Astrocyte (in vitro differentiated cells and primary cell): Measurements from ENCODE around the gene NDUFB7.

Source experiments
- EZH2 ChIP-seq: IDR thresholded peaks from 2 replicates; pipeline ENCODE4 v1.6.1; 2012; ENCODE audit warnings: mild to moderate bottlenecking, low read length, inconsistent platforms; ENCODE audit not compliant: insufficient read depth
- TF ChIP-seq, protein P1 (sequence below): IDR thresholded peaks from 2 replicates; pipeline ENCODE4 v1.5.1; 2011; ENCODE audit warnings: low read depth, mild to moderate bottlenecking, inconsistent platforms, low read length, moderate library complexity; ENCODE audit not compliant: insufficient read depth

GRCh38 chr19:14517446-14517839 lies 54.4 kb downstream of the NDUFB7 start:
- TF ChIP-seq, protein P1, sequence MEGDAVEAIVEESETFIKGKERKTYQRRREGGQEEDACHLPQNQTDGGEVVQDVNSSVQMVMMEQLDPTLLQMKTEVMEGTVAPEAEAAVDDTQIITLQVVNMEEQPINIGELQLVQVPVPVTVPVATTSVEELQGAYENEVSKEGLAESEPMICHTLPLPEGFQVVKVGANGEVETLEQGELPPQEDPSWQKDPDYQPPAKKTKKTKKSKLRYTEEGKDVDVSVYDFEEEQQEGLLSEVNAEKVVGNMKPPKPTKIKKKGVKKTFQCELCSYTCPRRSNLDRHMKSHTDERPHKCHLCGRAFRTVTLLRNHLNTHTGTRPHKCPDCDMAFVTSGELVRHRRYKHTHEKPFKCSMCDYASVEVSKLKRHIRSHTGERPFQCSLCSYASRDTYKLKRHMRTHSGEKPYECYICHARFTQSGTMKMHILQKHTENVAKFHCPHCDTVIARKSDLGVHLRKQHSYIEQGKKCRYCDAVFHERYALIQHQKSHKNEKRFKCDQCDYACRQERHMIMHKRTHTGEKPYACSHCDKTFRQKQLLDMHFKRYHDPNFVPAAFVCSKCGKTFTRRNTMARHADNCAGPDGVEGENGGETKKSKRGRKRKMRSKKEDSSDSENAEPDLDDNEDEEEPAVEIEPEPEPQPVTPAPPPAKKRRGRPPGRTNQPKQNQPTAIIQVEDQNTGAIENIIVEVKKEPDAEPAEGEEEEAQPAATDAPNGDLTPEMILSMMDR: no peak
- no peak for TF ChIP-seq EZH2
